HEK293T (cell line): Measurements from ENCODE around the gene TMPRSS5.

ENCODE experiments used
- ELF4 ChIP-seq: fragments of 450-650 bp; IDR thresholded peaks from 2 replicates; pipeline ENCODE4 v1.6.1; 2017; ENCODE audit warnings: antibody characterized with exemption
- FOXA1 ChIP-seq: fragments of 450-650 bp; IDR thresholded peaks from 2 replicates; pipeline ENCODE4 v1.6.1; 2016; ENCODE audit warnings: mild to moderate bottlenecking
- FOXK2 ChIP-seq: fragments of 450-650 bp; IDR thresholded peaks from 2 replicates; pipeline ENCODE4 v1.6.1; 2016; ENCODE audit warnings: mild to moderate bottlenecking
- FOXM1 ChIP-seq: fragments of 450-650 bp; IDR thresholded peaks from 2 replicates; pipeline ENCODE4 v1.6.1; 2017; ENCODE audit warnings: mild to moderate bottlenecking, borderline replicate concordance
- L3MBTL2 ChIP-seq: fragments of 450-650 bp; conservative IDR thresholded peaks from 2 replicates; pipeline ENCODE4 v1.6.1; 2016; ENCODE audit warnings: mild to moderate bottlenecking
- LEF1 ChIP-seq: fragments of 450-650 bp; IDR thresholded peaks from 2 replicates; pipeline ENCODE4 v1.6.1; 2017; ENCODE audit warnings: mild to moderate bottlenecking, borderline replicate concordance
- NFRKB ChIP-seq: fragments of 450-650 bp; IDR thresholded peaks from 2 replicates; pipeline ENCODE4 v1.6.1; 2016; ENCODE audit warnings: mild to moderate bottlenecking, moderate library complexity
- SP1 ChIP-seq: fragments of 450-650 bp; IDR thresholded peaks from 2 replicates; pipeline ENCODE4 v1.6.1; 2017
- SUZ12 ChIP-seq: fragments of 450-650 bp; IDR thresholded peaks from 2 replicates; pipeline ENCODE4 v1.6.1; 2016; ENCODE audit warnings: mild to moderate bottlenecking

GRCh38 chr11:113722221-113722620 is 16.1 kb upstream of the TMPRSS5 start:
- no peak for TF ChIP-seq SP1
- no peak for TF ChIP-seq LEF1
- no peak for TF ChIP-seq ELF4
- no peak for TF ChIP-seq NFRKB
- no peak for TF ChIP-seq SUZ12
- no peak for TF ChIP-seq FOXK2
- no peak for TF ChIP-seq FOXA1
- TF ChIP-seq L3MBTL2 = no peak
- TF ChIP-seq FOXM1 = no peak
